ENCODE results near the gene SELENOO.

Gene SELENOO

GRCh38 chr22:50261615-50262459, 61.0 kb downstream of the SELENOO start, which contains the start of gene MAPK12:
TSS of gene MAPK12 (minus strand) at chr22:50261683. CDS start at chr22:50261509, 174 bp downstream.
- H3K27ac ChIP-seq = peak within 1 kb of the TSS; percentile 91
- TF ChIP-seq CTCF (IDR thresholded peaks at IDR 0.05) (no peak), ZFX (IDR thresholded peaks at IDR 0.05; ENCODE audit: borderline replicate concordance) (no peak)

GRCh38 chr22:50262460-50262911, 61.7 kb downstream of the SELENOO start:
- no peak for TF ChIP-seq ZFX (IDR thresholded peaks at IDR 0.05; ENCODE audit: borderline replicate concordance)
- TF ChIP-seq CTCF (IDR thresholded peaks at IDR 0.05) = no peak
- H3K27ac ChIP-seq = peak overlapping the region; percentile 91

- TF ChIP-seq CTCF (IDR thresholded peaks at IDR 0.05) = no peak
- TF ChIP-seq ZFX (IDR thresholded peaks at IDR 0.05; ENCODE audit: borderline replicate concordance) = no peak
- peak overlapping the region; percentile 91 for H3K27ac ChIP-seq
Measured at GRCh38 chr22:50262973-50263617, 62.3 kb downstream of the SELENOO start.

- TF ChIP-seq ZFX (IDR thresholded peaks at IDR 0.05; ENCODE audit: borderline replicate concordance) (no peak), CTCF (IDR thresholded peaks at IDR 0.05) (no peak)
- H3K27ac ChIP-seq = peak overlapping the region; percentile 29
Measured at GRCh38 chr22:50264104-50264745, 63.4 kb downstream of the SELENOO start.

- TF ChIP-seq ZFX (IDR thresholded peaks at IDR 0.05; ENCODE audit: borderline replicate concordance) (no peak), CTCF (IDR thresholded peaks at IDR 0.05) (no peak)
- peak overlapping the region; percentile 29 for H3K27ac ChIP-seq
Measured at GRCh38 chr22:50264946-50265669, 64.3 kb downstream of the SELENOO start.

GRCh38 chr22:50266994-50267393, 66.2 kb downstream of the SELENOO start:
- peak overlapping the region; percentile 97 for H3K27ac ChIP-seq
- TF ChIP-seq CTCF (IDR thresholded peaks at IDR 0.05) (no peak), ZFX (IDR thresholded peaks at IDR 0.05; ENCODE audit: borderline replicate concordance) (no peak)
